NCI-H1048 (cell line): ENCODE data around the gene POLD2.

Experiments
- DNase-seq: peaks from one replicate; lab custom pipeline; 2025; lab: John Stamatoyannopoulos, UW

The POLD2 gene

DNA sequence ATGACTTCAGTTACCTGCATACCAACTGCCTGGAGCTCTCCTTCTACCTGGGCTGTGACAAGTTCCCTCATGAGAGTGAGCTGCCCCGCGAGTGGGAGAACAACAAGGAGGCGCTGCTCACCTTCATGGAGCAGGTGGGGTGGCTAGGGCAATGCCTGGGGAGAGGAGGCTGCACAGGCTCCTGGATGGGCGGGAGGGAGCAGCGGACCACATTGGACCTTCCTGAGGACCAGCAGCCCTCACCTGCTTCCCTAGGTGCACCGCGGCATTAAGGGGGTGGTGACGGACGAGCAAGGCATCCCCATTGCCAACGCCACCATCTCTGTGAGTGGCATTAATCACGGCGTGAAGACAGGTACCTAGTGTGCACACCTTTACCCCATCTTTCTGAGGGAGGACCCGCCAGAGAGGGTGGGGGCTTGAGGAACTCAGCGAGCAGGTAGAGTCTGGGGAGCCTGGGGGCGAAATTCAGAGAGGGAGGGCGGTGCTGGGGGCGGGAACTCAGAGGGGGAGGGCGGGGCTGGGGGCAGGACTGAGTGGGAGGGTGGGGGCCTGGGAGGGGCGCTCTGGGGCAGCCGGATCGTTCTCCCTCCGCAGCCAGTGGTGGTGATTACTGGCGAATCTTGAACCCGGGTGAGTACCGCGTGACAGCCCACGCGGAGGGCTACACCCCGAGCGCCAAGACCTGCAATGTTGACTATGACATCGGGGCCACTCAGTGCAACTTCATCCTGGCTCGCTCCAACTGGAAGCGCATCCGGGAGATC is 10.2 kb downstream of the POLD2 start:
- no peak for DNase-seq

DNA sequence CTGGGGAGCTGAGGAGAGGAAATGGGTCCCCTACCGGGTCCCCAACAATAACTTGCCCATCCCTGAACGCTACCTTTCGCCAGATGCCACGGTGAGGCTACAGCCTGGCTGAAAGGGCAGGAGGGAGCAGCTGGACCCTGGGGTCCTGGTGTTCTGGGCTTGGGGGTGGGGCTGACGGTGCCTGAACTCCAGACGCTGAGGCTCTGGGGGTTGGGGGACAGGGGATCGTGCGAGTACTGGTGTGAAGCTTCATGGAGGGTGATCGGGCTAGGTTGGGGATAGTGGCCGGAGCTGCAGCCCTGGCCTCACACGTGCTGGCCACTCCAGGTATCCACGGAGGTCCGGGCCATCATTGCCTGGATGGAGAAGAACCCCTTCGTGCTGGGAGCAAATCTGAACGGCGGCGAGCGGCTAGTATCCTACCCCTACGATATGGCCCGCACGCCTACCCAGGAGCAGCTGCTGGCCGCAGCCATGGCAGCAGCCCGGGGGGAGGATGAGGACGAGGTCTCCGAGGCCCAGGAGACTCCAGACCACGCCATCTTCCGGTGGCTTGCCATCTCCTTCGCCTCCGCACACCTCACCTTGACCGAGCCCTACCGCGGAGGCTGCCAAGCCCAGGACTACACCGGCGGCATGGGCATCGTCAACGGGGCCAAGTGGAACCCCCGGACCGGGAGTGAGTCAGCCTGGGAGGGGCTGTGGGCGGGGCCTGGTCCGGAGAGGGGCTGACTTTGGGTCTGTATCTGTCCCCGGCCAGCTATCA is 10.9 kb downstream of the POLD2 start:
- no peak for DNase-seq

DNA sequence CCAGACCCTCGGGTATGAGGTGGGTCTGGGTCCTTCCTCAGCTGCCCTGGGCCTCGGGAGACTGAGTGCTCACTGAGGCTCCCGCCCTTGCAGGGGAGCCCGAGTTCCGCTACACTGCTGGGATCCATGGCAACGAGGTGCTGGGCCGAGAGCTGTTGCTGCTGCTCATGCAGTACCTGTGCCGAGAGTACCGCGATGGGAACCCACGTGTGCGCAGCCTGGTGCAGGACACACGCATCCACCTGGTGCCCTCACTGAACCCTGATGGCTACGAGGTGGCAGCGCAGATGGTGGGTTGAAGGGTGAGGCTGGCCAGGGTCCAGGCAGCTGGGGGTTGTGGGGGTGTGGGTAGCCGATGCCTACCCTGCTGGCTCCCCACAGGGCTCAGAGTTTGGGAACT is 11.6 kb downstream of the POLD2 start:
- DNase-seq, result no peak

DNA sequence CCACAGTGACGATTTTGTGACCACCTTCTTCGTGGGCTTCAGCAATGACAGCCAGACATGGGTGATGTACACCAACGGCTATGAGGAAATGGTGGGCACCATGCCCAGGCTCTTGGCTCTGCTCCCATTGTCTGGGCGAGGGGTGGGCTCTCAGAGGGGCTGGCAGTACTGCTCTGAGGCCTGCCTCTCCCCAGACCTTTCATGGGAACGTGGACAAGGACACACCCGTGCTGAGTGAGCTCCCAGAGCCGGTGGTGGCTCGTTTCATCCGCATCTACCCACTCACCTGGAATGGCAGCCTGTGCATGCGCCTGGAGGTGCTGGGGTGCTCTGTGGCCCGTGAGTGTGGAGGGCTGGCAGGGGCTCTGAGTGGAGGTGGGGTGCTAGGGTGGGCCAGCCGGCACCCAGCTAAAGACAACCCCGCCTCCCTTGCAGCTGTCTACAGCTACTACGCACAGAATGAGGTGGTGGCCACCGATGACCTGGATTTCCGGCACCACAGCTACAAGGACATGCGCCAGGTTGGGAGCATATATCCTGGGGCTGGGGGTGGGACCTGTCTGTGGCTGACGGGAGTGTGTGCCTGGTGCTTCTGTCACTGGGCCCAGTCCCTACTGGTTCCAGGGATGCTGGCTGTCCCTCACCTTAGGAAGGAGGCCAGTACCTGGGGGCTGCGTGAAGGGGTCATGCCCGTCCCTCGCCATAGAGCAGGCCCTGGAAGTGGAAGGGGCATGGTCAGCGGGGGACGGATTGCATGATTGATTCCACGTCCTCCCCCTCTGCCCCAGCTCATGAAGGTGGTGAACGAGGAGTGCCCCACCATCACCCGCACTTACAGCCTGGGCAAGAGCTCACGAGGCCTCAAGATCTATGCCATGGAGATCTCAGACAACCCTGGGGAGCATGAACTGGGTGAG is 12.4 kb downstream of the POLD2 start:
- DNase-seq, result no peak

DNA sequence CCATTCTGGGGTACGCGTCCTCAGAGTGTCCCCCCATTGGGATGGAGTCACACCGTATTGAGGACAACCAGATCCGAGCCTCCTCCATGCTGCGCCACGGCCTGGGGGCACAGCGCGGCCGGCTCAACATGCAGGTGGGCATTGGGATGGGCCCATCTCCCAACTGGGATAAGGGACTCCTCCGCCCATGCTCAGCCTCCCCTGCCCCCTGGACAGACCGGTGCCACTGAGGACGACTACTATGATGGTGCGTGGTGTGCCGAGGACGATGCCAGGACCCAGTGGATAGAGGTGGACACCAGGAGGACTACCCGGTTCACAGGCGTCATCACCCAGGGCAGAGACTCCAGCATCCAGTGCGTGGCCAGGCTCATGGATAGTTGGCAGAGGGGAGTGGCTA is 13.4 kb downstream of the POLD2 start:
- no peak for DNase-seq

- no peak for DNase-seq
Observed at GRCh38 chr7:44108768-44109750, 14.3 kb downstream of the POLD2 start.

DNA sequence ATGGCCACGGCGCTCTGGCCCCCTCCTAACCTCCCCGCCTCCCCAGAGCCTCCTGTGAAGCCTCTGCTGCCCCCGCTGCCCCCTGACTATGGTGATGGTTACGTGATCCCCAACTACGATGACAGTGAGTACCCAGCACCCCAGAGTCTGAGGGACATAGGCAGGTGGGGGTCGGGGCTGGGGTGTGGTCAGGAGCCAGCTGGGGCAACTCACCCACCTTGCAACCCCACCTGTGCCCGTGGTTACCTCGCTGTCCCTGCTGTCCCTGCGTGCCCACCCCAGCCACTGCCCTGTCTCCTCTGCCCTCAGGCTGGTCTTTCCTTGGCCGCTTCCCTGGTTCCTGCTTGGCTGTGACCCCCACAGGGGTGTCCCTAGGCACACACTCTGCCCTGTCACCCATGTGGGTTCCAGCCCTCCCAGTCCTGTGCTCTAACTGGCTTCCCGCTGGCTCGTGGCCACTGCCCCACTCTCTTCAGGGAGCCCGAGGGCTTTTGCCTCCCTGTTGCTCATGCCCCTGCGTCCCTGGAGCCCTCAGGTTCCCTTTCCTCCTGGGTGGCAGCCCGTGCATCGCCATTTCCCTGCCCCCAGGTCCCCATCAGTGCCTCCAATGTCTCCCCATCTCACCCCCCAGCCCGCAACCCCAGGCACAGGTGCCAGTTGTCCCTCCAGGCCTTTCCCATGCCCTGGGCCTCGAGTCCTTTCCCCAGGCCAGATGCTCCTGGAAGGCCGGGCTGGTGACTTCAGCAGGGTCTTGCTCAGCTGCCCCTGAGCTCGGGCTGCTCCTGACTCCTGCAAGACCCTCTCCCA is 15.2 kb downstream of the POLD2 start:
- DNase-seq, result no peak

DNA sequence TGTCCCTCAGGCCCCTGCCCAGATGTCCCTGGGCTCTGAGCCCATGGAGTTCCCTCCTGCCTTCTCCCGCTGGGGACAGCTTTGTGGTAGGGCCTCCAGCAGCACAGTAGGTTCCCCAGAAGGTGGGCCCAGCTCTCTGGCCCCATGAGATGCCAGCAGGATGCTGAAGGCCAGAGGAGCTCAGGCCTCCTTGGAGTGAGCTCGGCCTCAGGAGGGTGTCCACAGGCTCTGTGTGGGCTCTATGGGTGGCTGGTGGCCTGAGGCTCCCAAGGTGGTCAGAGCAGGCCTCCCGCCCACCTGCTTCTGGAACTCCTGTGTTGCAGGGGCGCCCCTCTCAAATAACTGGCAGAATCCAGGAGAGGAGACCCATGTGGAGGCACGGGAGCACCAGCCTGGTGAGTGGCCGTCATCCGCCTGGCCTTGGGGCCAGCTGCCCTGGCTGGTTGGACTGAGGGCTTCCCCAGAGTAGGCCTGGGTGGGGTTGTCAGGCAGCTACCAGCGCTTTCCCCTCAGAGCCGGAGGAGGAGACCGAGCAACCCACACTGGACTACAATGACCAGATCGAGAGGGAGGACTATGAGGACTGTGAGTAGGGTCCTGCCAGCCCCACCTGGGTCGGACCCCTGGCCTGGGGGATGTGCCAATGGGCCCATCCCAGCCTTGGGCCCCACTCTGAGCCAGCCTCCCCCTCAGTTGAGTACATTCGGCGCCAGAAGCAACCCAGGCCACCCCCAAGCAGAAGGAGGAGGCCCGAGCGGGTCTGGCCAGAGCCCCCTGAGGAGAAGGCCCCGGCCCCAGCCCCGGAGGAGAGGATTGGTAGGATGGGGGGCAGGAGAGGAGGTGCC is 16.0 kb downstream of the POLD2 start:
- DNase-seq, result no peak

DNA sequence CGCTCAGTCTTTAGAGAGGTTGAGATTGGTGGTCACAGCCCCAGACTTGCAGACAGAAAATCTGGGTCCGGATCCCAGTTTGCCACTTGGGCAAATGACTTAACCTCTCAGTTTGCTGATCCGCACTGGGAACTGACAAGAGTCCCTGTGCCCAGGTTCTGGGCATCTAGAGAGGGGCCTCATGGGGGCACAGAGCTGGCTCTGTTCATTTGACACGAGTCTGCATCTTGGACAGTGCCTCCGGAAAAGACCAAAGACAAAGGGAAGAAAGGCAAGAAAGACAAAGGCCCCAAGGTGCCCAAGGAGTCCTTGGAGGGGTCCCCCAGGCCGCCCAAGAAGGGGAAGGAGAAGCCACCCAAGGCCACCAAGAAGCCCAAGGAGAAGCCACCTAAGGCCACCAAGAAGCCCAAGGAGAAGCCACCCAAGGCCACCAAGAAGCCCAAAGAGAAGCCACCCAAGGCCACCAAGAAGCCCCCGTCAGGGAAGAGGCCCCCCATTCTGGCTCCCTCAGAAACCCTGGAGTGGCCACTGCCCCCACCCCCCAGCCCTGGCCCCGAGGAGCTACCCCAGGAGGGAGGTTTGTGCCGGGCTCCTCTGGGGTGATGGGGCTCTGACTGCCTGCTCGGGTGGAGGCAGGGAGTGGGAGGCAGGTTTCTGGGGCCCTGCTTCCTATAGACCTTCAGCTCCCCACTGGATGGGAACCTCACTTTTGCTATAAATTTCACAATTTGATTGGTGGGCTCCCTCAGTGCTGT is 16.9 kb downstream of the POLD2 start:
- no peak for DNase-seq

DNA sequence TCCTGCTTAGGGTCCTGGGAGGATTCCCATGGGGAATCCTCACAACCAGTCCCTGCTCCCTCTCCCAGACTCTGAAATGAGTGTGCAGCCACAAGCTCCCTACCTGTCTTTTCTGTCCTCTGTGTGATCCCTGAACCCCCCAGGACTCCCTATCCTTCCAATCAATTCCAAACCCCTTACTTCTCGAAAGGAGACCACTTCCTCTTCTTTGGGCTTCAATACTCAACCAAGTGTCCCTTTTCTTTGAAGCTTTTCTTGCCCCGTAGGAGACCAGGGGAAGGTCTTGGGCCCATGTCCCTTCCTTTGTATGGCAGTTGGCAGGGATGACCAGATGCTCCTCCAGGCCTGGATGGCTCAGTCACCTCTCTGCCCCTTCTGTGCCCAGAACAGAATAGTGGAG is 17.5 kb downstream of the POLD2 start:
- no peak for DNase-seq

DNA sequence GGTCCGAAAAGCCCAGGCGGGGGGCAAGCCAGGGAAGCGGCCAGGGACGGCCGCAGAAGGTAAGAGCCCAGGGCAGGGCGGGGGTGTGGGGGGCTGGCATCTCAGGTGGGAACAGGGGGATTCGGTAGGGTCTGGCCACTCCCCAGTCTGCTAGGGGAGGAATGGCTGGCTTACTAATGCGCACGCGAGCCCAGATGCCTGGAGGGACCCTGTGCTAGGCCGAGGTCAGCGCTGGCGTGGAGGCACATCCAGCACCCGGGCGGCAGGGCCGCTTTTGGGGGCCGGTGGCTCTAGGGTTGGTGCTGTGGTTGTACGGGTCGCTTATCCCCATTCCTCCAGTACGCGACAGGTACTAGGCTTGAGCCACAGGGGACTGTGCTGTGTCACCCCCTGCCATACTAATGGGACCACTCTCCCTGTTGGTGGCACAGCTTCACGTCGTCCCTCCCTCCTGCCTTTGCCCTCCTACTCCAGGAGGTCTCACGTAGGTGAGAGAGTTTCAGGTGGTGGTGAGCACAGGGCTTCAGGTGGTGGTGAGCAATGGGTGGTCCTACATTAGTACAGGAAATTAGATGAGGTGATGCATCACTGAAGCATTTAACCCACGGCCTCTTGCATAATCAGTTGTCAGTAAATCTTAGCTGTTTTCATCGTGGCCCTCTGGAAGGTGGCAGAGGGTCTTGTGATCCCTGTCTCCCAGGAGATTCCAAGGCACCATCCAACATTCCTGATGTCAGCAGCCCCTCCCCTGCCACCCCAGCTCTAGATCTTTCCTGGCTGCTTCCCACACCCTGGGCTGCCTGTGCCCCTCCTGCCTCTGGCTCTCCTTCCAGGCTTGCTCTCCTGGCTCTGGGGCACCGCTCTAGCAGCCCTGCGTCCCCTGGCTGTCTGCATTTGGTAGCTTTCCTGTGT is 18.2 kb downstream of the POLD2 start:
- no peak for DNase-seq

DNA sequence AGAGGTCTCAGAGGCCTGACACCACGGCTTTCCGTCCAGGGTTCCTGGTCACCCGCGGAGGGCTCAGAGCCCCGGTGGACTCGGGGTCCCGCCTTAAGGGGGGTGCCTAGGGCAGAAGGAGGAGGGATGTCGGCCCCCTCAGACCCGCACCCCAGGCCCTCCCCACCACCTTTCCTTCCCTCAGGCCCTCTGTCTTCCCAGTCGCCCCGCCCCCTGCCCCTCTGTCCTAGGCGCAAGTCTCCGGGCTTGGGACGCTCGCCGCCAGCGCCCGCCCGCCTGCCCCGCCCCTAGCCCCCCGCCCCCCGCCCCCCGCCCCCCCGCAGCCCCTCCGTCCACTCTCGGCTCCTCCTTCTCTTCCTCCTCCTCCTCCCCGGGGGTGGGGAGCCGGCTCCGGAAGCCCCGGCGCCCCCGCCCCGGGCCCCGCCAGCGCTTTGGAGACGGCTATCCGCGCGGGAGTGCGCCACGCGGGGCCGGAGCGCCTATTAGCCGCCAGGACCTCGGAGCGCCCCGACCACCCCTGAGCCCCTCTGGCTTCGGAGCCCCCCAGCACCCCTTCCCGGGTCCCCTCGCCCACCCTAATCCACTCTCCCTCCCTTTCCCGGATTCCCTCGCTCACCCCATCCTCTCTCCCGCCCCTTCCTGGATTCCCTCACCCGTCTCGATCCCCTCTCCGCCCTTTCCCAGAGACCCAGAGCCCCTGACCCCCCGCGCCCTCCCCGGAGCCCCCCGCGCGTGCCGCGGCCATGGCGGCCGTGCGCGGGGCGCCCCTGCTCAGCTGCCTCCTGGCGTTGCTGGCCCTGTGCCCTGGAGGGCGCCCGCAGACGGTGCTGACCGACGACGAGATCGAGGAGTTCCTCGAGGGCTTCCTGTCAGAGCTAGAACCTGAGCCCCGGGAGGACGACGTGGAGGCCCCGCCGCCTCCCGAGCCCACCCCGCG is 19.2 kb downstream of the POLD2 start, which contains the start of gene AEBP1:
AEBP1 (plus strand) TSS at position 423 of the 937 bp plus-strand sequence; CDS start at position 744, 321 bp downstream.
- DNase-seq, result no peak

GRCh38 chr7:44103566-44103922 is 19.8 kb downstream of the POLD2 start:
- DNase-seq, result no peak

- no peak for DNase-seq
Observed at GRCh38 chr7:44102846-44103565, 20.3 kb downstream of the POLD2 start.

GRCh38 chr7:44101966-44102845 is 21.1 kb downstream of the POLD2 start:
- DNase-seq, result no peak
